ENCODE measurements around the gene PRDM16. TPM values are rescaled to one million over a fixed set of nuclear protein-coding genes. Genes with fewer than 3 reads are reported as not detected.

Gene PRDM16
- total and polyA plus RNA-seq, 2 of the 13 experiments (the other 11 are each of a cell fraction or from before 2014, with no cell fraction given): 0.15 to 0.81 TPM

GRCh38 chr1:3320246-3321152 lies 251.5 kb downstream of the PRDM16 start (continued):
- TF ChIP-seq PLSCR1 (CRISPR knock-in tag; IDR thresholded peaks at IDR 0.05; ENCODE audit: borderline replicate concordance) (no peak), CREBL2 (CRISPR knock-in tag; IDR thresholded peaks at IDR 0.05; ENCODE audit: borderline replicate concordance) (no peak), POGZ (CRISPR knock-in tag; IDR thresholded peaks at IDR 0.05) (0 out of 2 replicates have a peak, but pooled peaks have one; percentile 6), ESRRA (CRISPR knock-in tag; IDR thresholded peaks at IDR 0.05; ENCODE audit: low read depth) (peak; percentile 95), ZNF564 (CRISPR knock-in tag; IDR thresholded peaks at IDR 0.05) (0 out of 2 replicates have a peak, but pooled peaks have one; percentile 13), SRSF1 (optimal IDR thresholded peaks at IDR 0.05; ENCODE audit: low read depth, low read length) (no peak), ZNF280B (CRISPR knock-in tag; IDR thresholded peaks at IDR 0.05; ENCODE audit: borderline replicate concordance) (peak; percentile 80; the same call in 1 of the 2 replicates), ZBTB43 (CRISPR knock-in tag; conservative IDR thresholded peaks at IDR 0.05) (peak; percentile 92), ZSCAN31 (CRISPR knock-in tag; IDR thresholded peaks at IDR 0.05; ENCODE audit: low read depth) (peak; percentile 65)
- TF ChIP-seq, protein P1, sequence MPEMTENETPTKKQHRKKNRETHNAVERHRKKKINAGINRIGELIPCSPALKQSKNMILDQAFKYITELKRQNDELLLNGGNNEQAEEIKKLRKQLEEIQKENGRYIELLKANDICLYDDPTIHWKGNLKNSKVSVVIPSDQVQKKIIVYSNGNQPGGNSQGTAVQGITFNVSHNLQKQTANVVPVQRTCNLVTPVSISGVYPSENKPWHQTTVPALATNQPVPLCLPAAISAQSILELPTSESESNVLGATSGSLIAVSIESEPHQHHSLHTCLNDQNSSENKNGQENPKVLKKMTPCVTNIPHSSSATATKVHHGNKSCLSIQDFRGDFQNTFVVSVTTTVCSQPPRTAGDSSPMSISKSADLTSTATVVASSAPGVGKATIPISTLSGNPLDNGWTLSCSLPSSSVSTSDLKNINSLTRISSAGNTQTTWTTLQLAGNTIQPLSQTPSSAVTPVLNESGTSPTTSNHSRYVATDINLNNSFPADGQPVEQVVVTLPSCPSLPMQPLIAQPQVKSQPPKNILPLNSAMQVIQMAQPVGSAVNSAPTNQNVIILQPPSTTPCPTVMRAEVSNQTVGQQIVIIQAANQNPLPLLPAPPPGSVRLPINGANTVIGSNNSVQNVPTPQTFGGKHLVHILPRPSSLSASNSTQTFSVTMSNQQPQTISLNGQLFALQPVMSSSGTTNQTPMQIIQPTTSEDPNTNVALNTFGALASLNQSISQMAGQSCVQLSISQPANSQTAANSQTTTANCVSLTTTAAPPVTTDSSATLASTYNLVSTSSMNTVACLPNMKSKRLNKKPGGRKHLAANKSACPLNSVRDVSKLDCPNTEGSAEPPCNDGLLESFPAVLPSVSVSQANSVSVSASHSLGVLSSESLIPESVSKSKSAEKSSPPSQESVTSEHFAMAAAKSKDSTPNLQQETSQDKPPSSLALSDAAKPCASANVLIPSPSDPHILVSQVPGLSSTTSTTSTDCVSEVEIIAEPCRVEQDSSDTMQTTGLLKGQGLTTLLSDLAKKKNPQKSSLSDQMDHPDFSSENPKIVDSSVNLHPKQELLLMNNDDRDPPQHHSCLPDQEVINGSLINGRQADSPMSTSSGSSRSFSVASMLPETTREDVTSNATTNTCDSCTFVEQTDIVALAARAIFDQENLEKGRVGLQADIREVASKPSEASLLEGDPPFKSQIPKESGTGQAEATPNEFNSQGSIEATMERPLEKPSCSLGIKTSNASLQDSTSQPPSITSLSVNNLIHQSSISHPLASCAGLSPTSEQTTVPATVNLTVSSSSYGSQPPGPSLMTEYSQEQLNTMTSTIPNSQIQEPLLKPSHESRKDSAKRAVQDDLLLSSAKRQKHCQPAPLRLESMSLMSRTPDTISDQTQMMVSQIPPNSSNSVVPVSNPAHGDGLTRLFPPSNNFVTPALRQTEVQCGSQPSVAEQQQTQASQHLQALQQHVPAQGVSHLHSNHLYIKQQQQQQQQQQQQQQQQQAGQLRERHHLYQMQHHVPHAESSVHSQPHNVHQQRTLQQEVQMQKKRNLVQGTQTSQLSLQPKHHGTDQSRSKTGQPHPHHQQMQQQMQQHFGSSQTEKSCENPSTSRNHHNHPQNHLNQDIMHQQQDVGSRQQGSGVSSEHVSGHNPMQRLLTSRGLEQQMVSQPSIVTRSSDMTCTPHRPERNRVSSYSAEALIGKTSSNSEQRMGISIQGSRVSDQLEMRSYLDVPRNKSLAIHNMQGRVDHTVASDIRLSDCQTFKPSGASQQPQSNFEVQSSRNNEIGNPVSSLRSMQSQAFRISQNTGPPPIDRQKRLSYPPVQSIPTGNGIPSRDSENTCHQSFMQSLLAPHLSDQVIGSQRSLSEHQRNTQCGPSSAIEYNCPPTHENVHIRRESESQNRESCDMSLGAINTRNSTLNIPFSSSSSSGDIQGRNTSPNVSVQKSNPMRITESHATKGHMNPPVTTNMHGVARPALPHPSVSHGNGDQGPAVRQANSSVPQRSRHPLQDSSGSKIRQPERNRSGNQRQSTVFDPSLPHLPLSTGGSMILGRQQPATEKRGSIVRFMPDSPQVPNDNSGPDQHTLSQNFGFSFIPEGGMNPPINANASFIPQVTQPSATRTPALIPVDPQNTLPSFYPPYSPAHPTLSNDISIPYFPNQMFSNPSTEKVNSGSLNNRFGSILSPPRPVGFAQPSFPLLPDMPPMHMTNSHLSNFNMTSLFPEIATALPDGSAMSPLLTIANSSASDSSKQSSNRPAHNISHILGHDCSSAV (CRISPR knock-in tag; IDR thresholded peaks at IDR 0.05; ENCODE audit: borderline replicate concordance): no peak
- TF ChIP-seq, protein P2, sequence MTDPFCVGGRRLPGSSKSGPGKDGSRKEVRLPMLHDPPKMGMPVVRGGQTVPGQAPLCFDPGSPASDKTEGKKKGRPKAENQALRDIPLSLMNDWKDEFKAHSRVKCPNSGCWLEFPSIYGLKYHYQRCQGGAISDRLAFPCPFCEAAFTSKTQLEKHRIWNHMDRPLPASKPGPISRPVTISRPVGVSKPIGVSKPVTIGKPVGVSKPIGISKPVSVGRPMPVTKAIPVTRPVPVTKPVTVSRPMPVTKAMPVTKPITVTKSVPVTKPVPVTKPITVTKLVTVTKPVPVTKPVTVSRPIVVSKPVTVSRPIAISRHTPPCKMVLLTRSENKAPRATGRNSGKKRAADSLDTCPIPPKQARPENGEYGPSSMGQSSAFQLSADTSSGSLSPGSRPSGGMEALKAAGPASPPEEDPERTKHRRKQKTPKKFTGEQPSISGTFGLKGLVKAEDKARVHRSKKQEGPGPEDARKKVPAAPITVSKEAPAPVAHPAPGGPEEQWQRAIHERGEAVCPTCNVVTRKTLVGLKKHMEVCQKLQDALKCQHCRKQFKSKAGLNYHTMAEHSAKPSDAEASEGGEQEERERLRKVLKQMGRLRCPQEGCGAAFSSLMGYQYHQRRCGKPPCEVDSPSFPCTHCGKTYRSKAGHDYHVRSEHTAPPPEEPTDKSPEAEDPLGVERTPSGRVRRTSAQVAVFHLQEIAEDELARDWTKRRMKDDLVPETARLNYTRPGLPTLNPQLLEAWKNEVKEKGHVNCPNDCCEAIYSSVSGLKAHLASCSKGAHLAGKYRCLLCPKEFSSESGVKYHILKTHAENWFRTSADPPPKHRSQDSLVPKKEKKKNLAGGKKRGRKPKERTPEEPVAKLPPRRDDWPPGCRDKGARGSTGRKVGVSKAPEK (CRISPR knock-in tag; IDR thresholded peaks at IDR 0.05; ENCODE audit: borderline replicate concordance): no peak
